Measurements from ENCODE around the gene LIPH.
"Not testable (repeated sequence)": the region's sequence is repeated elsewhere in the genome, so short reads cannot be mapped to it uniquely, and the experiment has no call there.

LIPH gene

DNA sequence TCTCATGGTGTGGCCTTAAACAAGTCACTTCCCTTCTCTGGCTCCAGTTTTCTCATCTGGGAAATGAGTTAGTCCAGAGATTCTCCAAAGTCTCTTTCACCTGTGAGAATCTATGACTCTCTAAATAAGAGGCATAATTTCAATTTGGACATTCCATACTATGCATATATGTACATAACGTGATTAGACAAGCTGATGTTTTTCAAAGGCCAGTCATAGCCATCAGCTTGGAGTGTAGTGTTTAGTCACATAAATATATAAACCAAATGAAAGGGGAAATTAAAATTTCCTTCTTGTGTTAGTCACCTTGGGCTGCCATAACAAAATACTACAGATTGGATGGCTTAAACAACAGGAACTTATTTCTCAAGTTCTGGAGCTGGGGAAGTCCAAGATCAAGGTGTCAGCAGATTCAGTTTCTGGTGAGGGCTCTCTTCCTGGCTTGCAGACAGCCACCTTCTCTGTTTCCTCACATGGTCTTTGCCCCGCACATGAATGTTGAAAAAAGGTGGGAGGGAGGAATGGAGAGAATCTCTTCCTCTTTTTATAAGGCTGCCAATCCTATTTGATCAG lies 72.9 kb downstream of the LIPH start:
- DNase-seq, result no peak

DNA sequence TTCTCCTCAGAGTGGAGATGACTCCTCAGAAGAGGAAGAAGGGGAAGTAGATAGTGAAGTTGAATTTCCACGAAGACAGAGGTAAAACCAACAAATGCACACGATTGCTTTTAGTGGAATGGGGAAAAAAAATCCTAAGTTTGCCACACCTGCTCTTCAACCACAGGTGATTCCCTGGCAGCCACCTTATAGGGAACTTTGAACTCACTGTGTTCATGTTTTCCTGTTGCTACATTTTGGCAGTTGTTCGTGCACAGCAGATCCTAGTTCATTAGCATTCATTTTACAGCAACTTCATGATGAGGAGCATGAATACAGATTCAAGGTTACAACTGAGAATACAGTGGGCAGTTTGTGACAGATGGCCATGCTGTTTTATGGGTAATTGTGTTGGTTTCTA lies 75.1 kb downstream of the LIPH start:
- DNase-seq, result no peak

DNA sequence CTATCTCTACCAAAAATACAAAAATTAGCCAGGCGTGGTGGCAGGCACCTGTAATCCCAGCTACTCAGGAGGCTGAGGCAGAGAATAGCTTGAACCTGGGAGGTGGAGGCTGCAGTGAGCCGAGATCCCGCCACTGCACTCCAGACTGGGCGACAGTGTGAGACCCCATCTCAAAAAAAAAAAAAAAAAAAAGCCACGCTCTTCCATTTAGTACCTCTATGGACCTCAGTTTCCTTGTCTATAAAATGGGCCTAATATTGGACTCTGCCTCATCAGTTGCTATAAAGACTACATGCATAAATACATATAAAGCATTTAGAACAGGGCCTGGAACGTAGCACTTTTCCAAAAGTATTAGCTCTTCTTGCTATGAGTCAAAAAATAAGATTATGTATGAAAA lies 77.5 kb downstream of the LIPH start:
- DNase-seq, result not testable (repeated sequence)

DNA sequence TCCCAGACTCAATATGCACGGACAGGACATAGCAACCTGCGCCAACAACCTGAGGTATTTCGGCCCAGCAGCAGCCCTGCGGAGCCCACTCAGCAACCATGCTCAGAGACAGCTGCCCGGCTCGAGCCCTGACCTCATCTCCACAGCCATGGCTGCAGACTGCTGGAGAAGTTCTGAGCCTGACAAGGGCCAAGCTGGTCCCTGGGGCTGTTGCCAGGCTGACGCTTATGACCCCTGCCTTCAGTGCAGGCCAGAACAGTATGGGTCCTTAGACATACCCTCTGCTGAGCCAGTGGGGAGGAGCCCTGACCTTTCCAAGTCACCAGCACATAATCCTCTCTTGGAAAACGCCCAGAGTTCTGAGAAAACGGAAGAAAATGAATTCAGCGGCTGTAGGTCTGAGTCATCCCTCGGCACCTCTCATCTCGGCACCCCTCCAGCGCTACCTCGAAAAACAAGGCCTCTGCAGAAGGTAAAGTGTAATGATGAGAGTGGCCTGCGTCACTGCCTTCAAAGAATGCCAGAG lies 79.0 kb downstream of the LIPH start:
- DNase-seq, result no peak

DNA sequence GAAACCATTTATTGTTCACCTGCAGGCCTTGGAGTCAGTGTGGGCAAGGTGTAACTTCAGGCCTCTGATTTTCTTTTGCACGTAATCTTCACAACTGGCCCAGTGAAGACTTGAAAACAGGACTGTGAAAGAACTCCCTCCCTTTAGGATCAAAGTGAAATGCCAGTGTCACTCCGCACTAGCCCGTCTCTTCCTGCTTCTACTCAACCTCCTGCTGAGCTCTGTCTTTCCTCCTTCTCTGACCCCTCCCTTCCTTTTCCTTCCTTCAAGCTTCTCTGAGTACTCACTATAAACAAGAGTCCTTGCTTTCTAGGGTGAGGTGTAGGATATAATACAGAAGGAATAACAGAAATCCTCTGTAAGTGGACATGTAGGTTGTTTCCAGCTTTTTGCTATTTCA lies 82.1 kb downstream of the LIPH start:
- DNase-seq, result no peak

DNA sequence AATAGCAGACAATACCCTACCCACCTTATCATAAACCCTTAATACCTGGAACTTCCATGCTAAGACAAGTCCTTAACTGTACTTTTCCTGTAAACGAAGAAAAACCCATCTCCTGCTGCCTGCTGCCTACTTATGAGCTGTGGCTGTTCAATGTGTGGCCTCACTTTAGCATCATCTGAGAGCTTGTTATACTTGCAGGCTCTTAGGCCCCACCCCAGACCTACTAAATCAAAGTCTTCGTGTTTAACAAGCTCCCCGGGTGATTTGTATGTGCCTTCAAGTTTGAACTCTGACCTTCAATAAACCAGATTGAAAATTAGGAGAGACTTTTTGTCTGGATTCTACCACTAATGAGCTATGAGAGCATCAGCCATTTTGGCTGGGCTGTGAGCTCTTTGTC lies 82.8 kb downstream of the LIPH start:
- DNase-seq, result no peak

DNA sequence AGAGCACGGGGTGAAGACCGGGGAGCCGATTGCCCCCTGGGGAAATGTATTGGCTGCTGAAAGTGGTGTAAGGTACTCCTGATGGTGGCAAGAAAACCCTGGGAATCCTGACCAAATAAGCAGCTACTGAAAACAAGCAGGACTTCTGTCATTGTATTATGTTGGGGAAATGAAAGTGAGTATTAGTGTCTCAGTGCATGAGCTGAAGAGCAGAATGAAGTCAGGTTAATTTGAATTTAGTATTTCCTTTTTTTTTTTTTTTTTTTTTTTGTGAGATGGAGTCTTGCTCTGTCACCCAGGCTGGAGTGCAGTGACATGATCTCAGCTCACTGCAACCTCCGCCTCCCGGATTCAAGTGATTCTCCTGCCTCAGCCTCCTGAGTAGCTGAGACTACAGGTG lies 86.3 kb downstream of the LIPH start:
- DNase-seq, result not testable (repeated sequence)

DNA sequence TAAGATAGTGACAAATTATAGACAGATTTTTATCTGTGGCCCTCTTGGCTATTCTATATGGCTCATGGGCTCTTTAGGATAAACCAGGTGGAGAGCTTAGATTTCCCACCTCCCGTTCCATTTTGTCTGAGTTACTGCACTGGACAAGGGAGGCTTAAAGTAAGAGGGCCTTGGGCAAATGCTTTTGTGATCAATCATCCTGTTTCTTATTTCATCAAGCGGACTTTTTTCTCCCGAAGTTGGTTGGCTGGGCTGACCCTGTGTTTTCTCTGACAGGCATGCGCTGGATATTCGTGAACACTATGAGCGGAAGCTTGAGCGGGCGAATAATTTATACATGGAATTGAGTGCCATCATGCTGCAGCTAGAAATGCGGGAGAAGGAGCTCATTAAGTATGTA lies 86.9 kb downstream of the LIPH start:
- DNase-seq, result no peak

DNA sequence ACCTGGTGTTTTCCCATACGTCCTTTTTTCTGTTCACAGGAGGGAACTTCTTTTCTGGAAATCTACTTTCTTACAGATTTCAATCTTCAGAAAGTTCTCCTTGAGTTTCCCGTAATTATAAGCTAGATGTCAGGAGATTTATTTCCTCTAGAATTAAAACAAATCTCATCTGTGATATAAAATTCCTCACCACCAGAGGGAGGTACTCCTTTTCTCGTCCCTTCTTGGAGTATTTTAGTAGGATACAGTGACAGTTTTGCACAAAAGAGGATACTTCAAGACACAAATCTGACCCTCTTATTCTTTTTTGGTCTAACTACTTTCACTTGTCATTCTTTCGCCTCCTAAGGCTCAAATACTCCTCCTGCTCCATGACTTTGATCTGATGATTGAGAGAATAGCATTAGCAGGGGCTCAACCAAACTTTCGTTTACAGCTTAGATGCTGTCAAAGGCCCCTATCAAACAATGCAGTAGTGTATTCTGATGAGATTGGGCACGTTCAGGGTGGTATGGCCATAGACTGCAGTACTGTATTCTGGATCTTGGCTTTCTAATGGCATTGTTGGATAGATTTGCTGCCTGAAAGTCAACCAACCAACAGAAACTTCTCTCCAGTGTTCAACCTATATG lies 91.6 kb downstream of the LIPH start:
- no peak for DNase-seq

DNA sequence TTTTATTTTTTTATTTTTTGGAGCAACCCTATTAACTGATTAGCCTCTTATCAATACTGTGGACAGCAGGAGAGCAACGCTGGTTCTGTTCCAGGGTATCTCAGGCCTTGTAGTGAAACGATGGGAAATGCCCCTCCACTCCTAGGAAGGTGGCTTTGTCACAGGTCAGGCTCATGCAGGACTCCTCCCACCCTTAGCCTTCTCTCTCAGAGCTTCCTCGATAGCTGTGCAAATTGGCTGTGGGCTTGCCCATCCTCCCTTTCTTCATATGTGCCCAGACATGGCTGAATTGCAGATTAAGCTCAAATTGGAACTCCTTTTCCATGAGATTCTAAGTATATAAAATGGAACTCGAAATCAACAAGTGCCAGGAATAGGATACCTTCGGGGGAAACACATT lies 92.1 kb downstream of the LIPH start:
- no peak for DNase-seq

DNA sequence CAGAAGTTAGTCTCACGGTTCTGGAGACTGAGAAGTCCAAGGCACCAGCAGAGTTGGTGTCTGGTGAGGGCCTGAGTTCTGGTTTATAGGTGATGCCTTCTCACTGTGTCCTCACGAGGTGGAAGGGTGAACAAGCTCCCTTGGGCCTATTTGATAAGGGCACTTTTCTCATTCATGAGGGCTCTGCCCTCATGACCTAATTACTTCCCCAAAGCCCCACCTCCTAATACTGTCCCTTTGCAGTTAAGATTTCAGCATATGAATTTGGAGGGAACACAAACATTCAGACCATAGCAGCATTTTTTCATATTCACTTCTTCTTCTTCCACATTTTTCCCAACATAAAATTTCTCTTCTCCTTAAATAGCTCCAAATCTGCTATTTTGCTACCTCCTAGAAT lies 95.0 kb downstream of the LIPH start:
- no peak for DNase-seq

All from DMS 273 treated with DMSO at 0.1 percent for 48 hours (cell line).